Breast epithelium (tissue), 4 donors: Measurements from ENCODE around the gene TAGLN. TPM values are rescaled to one million over a fixed set of nuclear protein-coding genes. Genes with fewer than 3 reads are reported as not detected.

Experiments
- DNase-seq, 2 donors: peaks; one replicate each; pipeline ENCODE4 v3.0.0-alpha.2; 2019; ENCODE audit warnings: low spot score in 2 of 2
- H3K27ac ChIP-seq, 2 donors: fragments of 200-600 bp; sonication (generic) in 1 of 2; one replicate each; pipeline ENCODE4 v1.5.1; 2016 to 2019; ENCODE audit warnings: mild to moderate bottlenecking in 1 of 2
- H3K27me3 ChIP-seq, 2 donors: fragments of 200-600 bp; sonication (generic) in 1 of 2; one replicate each; pipeline versions ENCODE4 v1.5.1 to v1.6.0; 2017 to 2019; ENCODE audit warnings: control low read depth in 1 of 2, mild to moderate bottlenecking in 1 of 2
- H3K36me3 ChIP-seq: fragments of 200-600 bp; one replicate; pipeline ENCODE4 v1.5.1; 2019
- H3K4me1 ChIP-seq, 2 donors: fragments of 200-600 bp; sonication (generic); one replicate each; pipeline ENCODE4 v1.5.1; 2016 to 2019; ENCODE audit warnings: control low read depth in 1 of 2
- H3K4me3 ChIP-seq, 3 donors: fragments of 200-600 bp; sonication (generic); 1 replicate in 2 of 3; 2 replicates in 1 of 3; pipeline ENCODE4 v1.5.1; 2016 to 2019; ENCODE audit warnings: mild to moderate bottlenecking in 3 of 3, moderate library complexity in 2 of 3
- H3K9me3 ChIP-seq, 2 donors: fragments of 200-600 bp; sonication (generic) in 1 of 2; one replicate each; pipeline ENCODE4 v1.5.1; 2016 to 2019; ENCODE audit warnings: control low read depth in 1 of 2
- POLR2A ChIP-seq: fragments of 450-650 bp; IDR thresholded peaks from one replicate; pipeline ENCODE4 v1.6.1; 2016; ENCODE audit warnings: antibody characterized with exemption, mild to moderate bottlenecking, moderate library complexity
- POLR2AphosphoS5 ChIP-seq, 3 donors: sonication (generic); formaldehyde crosslinking; IDR thresholded peaks; one replicate each; pipeline ENCODE4 v1.6.1; 2017; ENCODE audit warnings: antibody characterized with exemption in 3 of 3
- intact Hi-C: fragments of 100-400 bp; cut with DNase I; formaldehyde crosslinking; loops from one replicate; pipeline ENCODE4 v1.15.1; 2023; ENCODE audit warnings: low total_unique reads
- total RNA-seq, 3 donors: library from RNA; depleted of rRNA; stranded (reverse); fragments of >200 nt; gene quantifications; one replicate each; pipeline ENCODE4 v1.1.0, GENCODE V29; 2016
- TF ChIP-seq, protein P1 (sequence below), 3 donors: fragments of 450-650 bp; IDR thresholded peaks; one replicate each; pipeline ENCODE4 v1.5.1; 2016 to 2017; ENCODE audit warnings: antibody characterized with exemption in 3 of 3, mild to moderate bottlenecking in 3 of 3, moderate library complexity in 3 of 3

Gene TAGLN
- total RNA-seq, 3 donors from 2014 or later: 602 to 1,663 (median 1,380) TPM

DNA sequence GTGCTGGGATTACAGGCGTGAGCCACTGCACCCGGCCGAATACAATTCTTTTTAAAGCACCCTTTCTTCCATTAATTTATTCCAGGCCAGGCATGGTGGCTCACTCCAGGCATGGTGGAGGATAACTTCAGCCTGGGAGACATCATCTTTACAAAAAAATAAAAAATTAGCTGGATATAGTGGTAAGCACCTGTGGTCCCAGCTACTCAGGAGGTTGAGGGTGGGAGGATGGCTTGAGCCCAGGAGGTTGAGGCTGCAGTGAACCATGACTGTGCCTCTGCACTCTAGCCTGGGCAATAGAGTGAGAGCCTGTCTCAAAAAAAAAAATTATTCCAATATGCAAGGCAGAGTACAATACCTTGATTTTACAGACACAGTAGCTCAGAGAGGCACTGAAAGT is 11.4 kb downstream of the TAGLN start:
- no peak for DNase-seq
- TF ChIP-seq POLR2A (no peak), POLR2AphosphoS5 (IDR thresholded peaks at IDR 0.05) (peak in 1 of 3 donors; percentile 3)
- Histone ChIP-seq H3K27me3 (no peaks in the 10 kb centered on the region), H3K9me3 (no peaks in the 10 kb centered on the region), H3K4me1 (no peaks in the 10 kb centered on the region), H3K4me3 (no peak overlapping the region), H3K36me3 (no peaks in the 10 kb centered on the region), H3K27ac (no peak overlapping the region)
- intact Hi-C loops: no loop called here

DNA sequence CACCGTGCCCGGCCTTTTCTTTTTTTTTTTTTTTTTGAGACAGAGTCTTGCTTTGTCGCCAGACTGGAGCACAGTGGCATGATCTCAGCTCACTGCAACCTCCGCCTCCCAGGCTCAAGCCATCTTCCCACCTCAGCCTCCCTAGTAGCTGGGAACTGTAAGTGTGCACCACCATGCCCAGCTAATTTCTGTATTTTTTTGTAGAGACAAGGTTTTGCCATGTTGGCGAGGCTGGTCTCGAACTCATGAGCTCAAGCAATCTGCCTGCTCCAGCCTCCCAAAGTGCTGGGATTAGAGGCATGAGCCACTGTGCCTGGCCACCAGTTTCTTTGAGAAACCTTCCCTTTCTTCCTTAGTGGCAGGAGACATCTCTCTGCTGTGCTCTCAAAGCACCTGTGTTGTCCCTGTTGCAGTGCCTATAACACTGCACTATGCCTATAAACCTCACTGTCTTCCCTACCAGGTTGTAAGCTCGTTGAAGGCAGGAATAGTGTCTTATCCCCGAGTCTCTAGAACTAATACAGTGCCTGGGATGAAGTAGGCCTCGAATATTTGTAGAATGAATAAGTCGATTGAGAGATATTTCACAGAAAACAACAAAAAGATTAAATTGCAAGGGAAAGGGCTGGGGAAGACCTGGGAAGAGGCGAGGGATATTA is 13.7 kb downstream of the TAGLN start:
- Histone ChIP-seq H3K27ac (no peak overlapping the region), H3K9me3 (no peaks in the 10 kb centered on the region), H3K27me3 (no peaks in the 10 kb centered on the region), H3K36me3 (no peaks in the 10 kb centered on the region), H3K4me3 (no peak overlapping the region), H3K4me1 (peaks cover 0 to 4% of the 10 kb centered on the region in 2 donors)
- no peak for DNase-seq
- TF ChIP-seq POLR2A: no peak
- TF ChIP-seq POLR2AphosphoS5 (IDR thresholded peaks at IDR 0.05): no peak
- TF ChIP-seq, protein P1, sequence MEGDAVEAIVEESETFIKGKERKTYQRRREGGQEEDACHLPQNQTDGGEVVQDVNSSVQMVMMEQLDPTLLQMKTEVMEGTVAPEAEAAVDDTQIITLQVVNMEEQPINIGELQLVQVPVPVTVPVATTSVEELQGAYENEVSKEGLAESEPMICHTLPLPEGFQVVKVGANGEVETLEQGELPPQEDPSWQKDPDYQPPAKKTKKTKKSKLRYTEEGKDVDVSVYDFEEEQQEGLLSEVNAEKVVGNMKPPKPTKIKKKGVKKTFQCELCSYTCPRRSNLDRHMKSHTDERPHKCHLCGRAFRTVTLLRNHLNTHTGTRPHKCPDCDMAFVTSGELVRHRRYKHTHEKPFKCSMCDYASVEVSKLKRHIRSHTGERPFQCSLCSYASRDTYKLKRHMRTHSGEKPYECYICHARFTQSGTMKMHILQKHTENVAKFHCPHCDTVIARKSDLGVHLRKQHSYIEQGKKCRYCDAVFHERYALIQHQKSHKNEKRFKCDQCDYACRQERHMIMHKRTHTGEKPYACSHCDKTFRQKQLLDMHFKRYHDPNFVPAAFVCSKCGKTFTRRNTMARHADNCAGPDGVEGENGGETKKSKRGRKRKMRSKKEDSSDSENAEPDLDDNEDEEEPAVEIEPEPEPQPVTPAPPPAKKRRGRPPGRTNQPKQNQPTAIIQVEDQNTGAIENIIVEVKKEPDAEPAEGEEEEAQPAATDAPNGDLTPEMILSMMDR (IDR thresholded peaks at IDR 0.05): no peak
- intact Hi-C loops: no loop called here

DNA sequence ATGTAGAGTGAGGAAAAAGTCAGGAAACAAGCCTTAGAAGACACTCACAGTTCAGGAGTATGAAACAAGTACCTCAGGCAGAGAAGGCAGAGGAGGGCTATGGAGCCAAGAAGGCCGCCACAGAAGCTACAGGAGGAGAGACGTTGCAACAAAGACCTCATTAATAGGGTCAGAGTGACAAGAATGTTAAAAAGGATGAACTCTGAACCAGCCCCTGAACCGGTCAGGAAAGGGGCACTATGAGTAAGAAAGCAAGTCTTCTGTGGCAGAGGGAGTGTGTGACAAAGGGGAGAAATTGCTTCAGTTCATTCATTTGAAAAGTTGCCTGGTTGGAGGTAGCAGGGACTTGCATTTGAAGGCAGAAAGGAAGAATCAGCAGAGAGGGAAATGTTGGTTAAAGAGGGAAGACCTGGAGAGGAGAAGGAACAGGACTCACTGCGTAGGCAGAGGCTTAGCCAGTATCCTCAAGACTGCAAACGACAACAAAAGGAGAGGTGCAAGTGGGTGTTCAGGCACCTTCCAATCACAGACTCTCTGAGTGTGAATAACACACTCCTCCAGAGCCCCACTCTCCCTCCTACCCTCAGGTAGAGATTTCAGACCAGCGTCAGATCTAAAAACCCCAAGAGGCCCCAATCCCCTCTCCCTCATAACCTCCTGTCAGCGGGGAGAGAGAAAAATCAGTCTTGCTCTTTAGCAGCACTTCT is 15.4 kb downstream of the TAGLN start:
- Histone ChIP-seq H3K4me3 (no peak overlapping the region), H3K9me3 (no peaks in the 10 kb centered on the region), H3K36me3 (no peaks in the 10 kb centered on the region), H3K27me3 (no peaks in the 10 kb centered on the region), H3K27ac (peak overlapping the region in 1 of 2 donors; percentile 38), H3K4me1 (peaks cover 7 to 12% of the 10 kb centered on the region in 2 donors)
- no peak for DNase-seq
- TF ChIP-seq, protein P1 (IDR thresholded peaks at IDR 0.05): no peak
- TF ChIP-seq POLR2A (no peak), POLR2AphosphoS5 (IDR thresholded peaks at IDR 0.05) (no peak)
- intact Hi-C loops: no loop called here

DNA sequence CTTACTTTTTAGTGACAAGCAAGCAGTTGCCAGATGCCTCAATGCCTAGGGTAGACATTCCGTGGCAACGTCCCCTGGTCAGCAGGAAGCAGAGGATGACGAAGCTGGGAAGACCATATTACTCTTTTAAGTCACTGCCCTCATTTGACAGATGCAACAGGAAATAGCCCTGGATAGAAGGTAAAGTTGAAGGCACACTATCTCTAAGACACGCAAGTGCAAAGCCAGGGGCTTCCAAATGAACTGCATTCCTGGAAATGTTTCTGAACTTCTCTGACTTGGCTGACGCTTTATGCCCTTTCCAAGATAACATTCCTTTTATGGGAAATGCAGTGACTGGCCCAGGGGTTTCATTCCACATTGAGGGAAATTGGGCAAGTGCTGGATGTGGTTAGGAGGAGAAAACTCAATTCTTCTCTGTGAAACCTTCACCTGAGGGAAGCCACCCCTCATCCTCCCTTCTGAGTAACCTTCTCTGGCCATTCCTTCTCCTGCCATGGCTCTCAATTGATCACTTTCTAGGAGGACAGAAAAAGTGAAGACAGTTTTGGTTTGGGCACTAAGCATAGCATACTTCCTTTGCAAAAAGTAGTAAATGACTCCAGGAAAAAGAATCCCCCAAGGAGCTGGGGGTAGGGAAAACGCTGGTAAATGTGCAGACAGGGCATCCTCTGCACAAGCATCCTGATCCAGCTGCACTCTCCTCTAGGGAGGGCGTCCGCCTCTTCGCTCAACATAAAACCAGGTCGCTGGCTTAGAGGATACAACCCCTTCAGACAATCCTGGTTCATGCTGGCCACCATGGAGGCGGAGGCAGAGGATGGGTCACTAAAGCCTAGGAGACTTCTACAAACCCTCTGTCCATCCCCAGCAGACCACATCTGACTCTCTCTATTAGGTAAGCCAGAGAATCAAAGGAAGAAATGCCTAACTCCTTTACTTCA is 18.2 kb downstream of the TAGLN start:
- peak; percentile 10 to 74 for DNase-seq
- Histone ChIP-seq H3K36me3 (no peaks in the 10 kb centered on the region), H3K27me3 (no peaks in the 10 kb centered on the region), H3K4me1 (peaks cover 15 to 33% of the 10 kb centered on the region in 2 donors), H3K27ac (peak overlapping the region; percentile 89 to 93), H3K4me3 (peak overlapping the region in 2 of 3 donors; percentile 1 to 44), H3K9me3 (no peaks in the 10 kb centered on the region)
- TF ChIP-seq POLR2AphosphoS5 (IDR thresholded peaks at IDR 0.05): peak in 2 of 3 donors; percentile 22 to 55
- TF ChIP-seq, protein P1 (IDR thresholded peaks at IDR 0.05): no peak
- no peak for TF ChIP-seq POLR2A
- intact Hi-C loops: no loop called here

DNA sequence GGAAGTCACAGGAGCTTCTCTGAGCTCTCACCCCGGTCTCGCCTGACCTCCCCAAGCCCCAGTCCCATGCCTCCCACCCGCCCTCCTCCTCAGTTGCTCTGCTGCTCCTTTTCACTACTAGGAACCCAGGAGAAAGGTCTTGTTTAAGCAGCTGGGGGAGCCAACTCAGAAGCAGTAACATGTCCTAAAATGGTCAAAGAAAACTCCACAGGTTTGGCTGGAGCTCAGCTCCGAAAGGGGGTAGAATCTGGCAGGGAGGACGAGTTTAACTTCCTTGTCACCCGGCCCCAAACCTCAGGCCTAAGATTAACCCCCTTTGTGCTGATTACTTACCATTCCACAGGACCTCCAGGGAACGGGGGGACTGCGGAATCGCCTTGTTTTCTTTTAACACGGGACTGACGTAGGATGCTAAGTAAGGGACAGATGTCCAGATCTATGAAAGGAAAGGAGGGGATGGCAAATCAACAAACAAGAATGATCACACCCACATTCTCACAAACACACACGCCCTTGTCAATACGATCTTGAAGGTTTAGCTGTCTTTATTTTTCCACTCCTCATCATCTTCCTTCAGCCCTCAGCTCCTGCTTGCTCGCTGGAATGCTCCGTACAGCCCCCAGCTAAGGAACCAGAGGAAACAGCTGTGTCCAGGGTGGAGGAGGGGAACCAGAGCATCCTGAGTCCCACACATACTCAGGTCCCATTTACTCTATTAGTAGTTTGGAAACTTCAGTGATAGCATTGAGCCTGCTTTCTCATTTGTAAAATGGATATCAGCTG is 19.2 kb downstream of the TAGLN start:
- H3K27ac ChIP-seq: peak overlapping the region; percentile 89 to 93
- H3K36me3 ChIP-seq: no peaks in the 10 kb centered on the region
- H3K27me3 ChIP-seq: no peaks in the 10 kb centered on the region
- intact Hi-C loops: no loop called here
- peaks cover 15 to 33% of the 10 kb centered on the region in 2 donors for H3K4me1 ChIP-seq
- no peaks in the 10 kb centered on the region for H3K9me3 ChIP-seq
- peak; percentile 50 to 77 for DNase-seq
- TF ChIP-seq, protein P1 (IDR thresholded peaks at IDR 0.05): no peak
- peak overlapping the region in 2 of 3 donors; percentile 1 to 44 for H3K4me3 ChIP-seq
